ENCODE measurements around the gene TSEN15. TPM values are rescaled to one million over a fixed set of nuclear protein-coding genes. Genes with fewer than 3 reads are reported as not detected.

The TSEN15 gene
- total RNA-seq, 1 donor from 2014 or later, result 36.8 TPM

DNA sequence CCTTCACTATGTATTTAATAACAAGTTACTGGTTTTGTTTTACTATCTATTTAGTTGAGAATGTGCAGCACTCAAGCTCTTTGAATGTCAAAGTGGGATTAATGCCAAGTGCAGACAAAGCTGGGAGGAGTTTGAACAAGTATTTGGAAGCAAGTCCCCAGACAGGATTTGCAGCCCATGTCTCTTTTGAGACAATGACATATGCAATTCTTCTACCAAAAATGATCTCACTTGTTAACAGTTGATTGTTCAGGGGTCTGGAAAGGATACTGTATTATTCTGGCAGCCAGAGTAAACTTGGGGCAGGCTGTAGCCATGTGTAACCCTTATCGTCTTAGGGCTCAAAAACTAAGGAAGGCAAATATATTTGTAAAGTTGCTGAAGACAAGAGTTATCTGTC, 29.8 kb upstream of the TSEN15 start:
- Mint-ChIP-seq H3K9me3 (ENCODE audit: unreplicated experiment) (no peaks in the 10 kb centered on the region), H3K27ac (ENCODE audit: unreplicated experiment) (no peak overlapping the region), H3K27me3 (ENCODE audit: unreplicated experiment) (peaks cover 2% of the 10 kb centered on the region), H3K4me1 (ENCODE audit: unreplicated experiment) (peaks cover 11% of the 10 kb centered on the region), H3K36me3 (ENCODE audit: unreplicated experiment) (no peaks in the 10 kb centered on the region), H3K4me3 (ENCODE audit: unreplicated experiment) (no peak overlapping the region)
- DNase-seq (ENCODE audit: extremely low spot score, unreplicated experiment), result no peak
- TF ChIP-seq, protein P1, sequence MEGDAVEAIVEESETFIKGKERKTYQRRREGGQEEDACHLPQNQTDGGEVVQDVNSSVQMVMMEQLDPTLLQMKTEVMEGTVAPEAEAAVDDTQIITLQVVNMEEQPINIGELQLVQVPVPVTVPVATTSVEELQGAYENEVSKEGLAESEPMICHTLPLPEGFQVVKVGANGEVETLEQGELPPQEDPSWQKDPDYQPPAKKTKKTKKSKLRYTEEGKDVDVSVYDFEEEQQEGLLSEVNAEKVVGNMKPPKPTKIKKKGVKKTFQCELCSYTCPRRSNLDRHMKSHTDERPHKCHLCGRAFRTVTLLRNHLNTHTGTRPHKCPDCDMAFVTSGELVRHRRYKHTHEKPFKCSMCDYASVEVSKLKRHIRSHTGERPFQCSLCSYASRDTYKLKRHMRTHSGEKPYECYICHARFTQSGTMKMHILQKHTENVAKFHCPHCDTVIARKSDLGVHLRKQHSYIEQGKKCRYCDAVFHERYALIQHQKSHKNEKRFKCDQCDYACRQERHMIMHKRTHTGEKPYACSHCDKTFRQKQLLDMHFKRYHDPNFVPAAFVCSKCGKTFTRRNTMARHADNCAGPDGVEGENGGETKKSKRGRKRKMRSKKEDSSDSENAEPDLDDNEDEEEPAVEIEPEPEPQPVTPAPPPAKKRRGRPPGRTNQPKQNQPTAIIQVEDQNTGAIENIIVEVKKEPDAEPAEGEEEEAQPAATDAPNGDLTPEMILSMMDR (IDR thresholded peaks at IDR 0.05), result no peak

DNA sequence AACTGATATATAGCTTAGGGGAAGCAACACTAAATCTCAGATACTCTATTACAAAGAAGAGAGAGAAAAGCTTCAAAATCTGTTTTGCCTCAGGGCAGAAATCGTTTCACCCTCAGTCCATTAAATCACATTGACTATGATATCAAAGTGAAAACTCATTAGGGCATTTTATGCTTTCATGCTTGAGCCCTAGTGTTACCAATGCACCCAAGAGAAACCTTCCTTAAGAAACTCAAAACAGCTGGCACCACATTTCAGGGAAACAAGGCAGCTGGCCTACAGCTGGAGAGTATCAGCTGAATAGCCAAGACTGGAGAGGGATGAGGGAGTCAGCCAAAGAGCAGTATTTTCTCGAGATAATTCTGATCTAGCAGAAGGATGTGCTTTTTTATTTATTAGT, 28.9 kb upstream of the TSEN15 start:
- H3K4me3 Mint-ChIP-seq (ENCODE audit: unreplicated experiment), result no peak overlapping the region
- H3K9me3 Mint-ChIP-seq (ENCODE audit: unreplicated experiment), result no peaks in the 10 kb centered on the region
- H3K27ac Mint-ChIP-seq (ENCODE audit: unreplicated experiment), result no peak overlapping the region
- TF ChIP-seq, protein P1 (IDR thresholded peaks at IDR 0.05), result no peak
- peaks cover 2% of the 10 kb centered on the region for H3K27me3 Mint-ChIP-seq (ENCODE audit: unreplicated experiment)
- H3K4me1 Mint-ChIP-seq (ENCODE audit: unreplicated experiment), result peaks cover 11% of the 10 kb centered on the region
- no peaks in the 10 kb centered on the region for H3K36me3 Mint-ChIP-seq (ENCODE audit: unreplicated experiment)
- no peak for DNase-seq (ENCODE audit: extremely low spot score, unreplicated experiment)

DNA sequence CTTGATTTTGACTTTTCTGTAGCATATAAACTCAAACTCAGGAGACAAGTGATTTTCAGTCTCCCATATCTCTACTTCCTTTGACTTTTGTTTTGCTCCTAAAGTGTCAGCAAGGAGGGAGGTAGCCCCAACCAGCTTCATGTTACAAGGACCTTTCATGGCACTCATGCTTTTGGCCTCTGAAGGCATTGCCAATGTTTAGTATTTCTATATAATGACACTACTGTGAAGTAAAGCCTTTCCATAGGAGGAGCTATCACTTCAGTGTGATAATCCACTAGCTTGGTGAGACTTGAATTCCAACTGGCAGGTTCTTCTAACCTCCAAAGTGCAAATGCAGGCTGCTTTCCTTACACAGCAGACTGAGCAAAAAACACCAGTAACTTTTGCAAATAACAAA, 28.4 kb upstream of the TSEN15 start:
- no peak for DNase-seq (ENCODE audit: extremely low spot score, unreplicated experiment)
- TF ChIP-seq, protein P1 (IDR thresholded peaks at IDR 0.05), result no peak
- Mint-ChIP-seq H3K4me1 (ENCODE audit: unreplicated experiment) (peaks cover 11% of the 10 kb centered on the region), H3K27me3 (ENCODE audit: unreplicated experiment) (peaks cover 2% of the 10 kb centered on the region), H3K4me3 (ENCODE audit: unreplicated experiment) (no peak overlapping the region), H3K27ac (ENCODE audit: unreplicated experiment) (no peak overlapping the region), H3K36me3 (ENCODE audit: unreplicated experiment) (no peaks in the 10 kb centered on the region), H3K9me3 (ENCODE audit: unreplicated experiment) (no peaks in the 10 kb centered on the region)

DNA sequence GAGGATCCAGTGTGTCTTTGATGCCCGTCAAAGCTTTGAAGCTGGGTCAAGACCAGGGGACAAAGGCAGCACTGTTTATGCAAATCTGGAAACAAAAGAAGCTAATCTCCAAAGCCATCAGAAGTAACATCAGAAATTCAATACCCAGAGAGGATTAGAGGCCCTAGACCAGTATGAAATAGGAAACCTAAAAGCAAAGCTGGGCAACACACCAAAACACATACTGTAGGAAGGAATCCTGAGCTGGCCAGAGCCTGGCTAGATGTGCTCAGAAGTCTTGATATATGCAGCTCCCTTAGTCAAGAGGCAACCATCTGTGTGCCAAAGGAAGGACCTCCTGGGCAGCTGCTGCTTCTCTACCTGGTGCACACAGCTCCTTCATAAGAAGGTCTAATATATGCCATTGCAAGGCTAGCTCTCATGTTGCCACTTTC, 26.3 kb upstream of the TSEN15 start:
- Mint-ChIP-seq H3K27ac (ENCODE audit: unreplicated experiment) (peak overlapping the region; percentile 43), H3K4me1 (ENCODE audit: unreplicated experiment) (peaks cover 15% of the 10 kb centered on the region), H3K27me3 (ENCODE audit: unreplicated experiment) (peaks cover 2% of the 10 kb centered on the region), H3K9me3 (ENCODE audit: unreplicated experiment) (no peaks in the 10 kb centered on the region), H3K36me3 (ENCODE audit: unreplicated experiment) (no peaks in the 10 kb centered on the region), H3K4me3 (ENCODE audit: unreplicated experiment) (no peak overlapping the region)
- TF ChIP-seq, protein P1 (IDR thresholded peaks at IDR 0.05), result no peak
- no peak for DNase-seq (ENCODE audit: extremely low spot score, unreplicated experiment)

DNA sequence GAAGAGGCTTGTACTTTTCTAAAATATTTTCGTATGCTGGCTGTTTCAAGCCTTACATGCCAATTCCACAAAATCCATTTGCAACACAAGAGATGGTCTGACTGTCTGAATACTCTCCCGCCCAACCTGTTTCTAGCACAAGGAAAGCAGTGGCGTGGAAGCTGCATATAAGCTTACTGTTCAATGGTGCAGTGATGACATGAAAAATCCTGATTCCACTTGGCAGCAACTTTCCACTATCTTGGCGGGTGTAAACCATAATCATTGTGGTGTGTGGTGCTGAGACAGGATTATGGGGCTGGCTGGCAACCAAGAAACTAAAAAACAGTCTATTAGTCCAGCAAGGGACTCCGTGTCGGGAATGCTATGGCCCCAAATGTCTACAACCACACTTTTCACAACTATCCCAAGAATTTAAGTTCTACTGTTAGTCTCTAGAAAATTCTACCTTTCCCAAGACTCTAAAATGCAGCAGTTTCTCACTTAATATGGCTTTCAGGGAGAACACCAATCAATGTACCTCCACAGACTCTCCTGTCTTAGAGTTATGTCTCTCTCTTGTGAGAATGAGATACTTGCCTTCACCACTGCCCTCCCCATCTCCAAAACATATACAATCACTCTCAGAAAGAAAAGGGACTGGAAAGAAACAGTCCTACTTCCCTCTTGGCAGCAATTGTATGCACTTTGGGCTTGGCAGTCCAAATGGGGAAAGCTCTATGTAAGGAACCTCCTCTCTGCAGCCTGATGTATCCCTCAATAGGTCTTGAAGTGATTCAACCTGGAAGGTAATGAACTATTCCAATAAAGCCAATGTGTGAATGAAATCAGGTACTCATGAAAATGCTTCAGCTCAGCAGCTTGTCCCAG, 23.5 kb upstream of the TSEN15 start:
- Mint-ChIP-seq H3K36me3 (ENCODE audit: unreplicated experiment) (no peaks in the 10 kb centered on the region), H3K4me1 (ENCODE audit: unreplicated experiment) (peaks cover 15% of the 10 kb centered on the region), H3K27me3 (ENCODE audit: unreplicated experiment) (peaks cover 10% of the 10 kb centered on the region), H3K27ac (ENCODE audit: unreplicated experiment) (no peak overlapping the region), H3K4me3 (ENCODE audit: unreplicated experiment) (no peak overlapping the region), H3K9me3 (ENCODE audit: unreplicated experiment) (no peaks in the 10 kb centered on the region)
- no peak for DNase-seq (ENCODE audit: extremely low spot score, unreplicated experiment)
- TF ChIP-seq, protein P1 (IDR thresholded peaks at IDR 0.05), result no peak
